ENCODE measurements around the gene EPS15.

DNA sequence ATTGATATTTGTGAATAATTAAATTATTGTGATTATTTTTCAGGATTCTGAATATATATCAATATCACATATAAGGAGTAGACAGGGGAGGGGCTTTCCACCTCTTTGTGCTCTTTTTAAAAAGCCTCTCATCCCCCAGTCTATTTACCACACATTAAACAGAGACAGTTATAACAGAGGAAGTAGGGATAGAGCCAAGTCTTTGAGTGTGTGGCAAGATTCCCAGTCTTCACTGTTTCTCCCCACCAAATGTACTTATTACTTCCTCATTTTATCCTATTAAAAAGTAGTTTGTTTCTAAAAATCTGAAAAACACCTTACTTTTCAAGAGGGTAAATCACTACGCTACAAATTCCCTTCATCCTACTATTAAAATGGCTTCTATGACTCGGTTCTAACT, 46.7 kb downstream of the EPS15 start:
- TF ChIP-seq, protein P1, sequence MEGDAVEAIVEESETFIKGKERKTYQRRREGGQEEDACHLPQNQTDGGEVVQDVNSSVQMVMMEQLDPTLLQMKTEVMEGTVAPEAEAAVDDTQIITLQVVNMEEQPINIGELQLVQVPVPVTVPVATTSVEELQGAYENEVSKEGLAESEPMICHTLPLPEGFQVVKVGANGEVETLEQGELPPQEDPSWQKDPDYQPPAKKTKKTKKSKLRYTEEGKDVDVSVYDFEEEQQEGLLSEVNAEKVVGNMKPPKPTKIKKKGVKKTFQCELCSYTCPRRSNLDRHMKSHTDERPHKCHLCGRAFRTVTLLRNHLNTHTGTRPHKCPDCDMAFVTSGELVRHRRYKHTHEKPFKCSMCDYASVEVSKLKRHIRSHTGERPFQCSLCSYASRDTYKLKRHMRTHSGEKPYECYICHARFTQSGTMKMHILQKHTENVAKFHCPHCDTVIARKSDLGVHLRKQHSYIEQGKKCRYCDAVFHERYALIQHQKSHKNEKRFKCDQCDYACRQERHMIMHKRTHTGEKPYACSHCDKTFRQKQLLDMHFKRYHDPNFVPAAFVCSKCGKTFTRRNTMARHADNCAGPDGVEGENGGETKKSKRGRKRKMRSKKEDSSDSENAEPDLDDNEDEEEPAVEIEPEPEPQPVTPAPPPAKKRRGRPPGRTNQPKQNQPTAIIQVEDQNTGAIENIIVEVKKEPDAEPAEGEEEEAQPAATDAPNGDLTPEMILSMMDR (IDR thresholded peaks at IDR 0.05): no peak
- TF ChIP-seq POLR2A (IDR thresholded peaks at IDR 0.05): no peak
